Posterior cingulate gyrus (tissue), 11 donors: Measurements from ENCODE around the gene TMC8.

ENCODE experiments used
- DNase-seq, 10 donors: peaks; one replicate each; pipeline versions ENCODE4 v3.0.0 to v3.0.0-alpha.2; 2020 to 2021; ENCODE audit warnings: mixed read lengths in 3 of 10
- intact Hi-C: fragments of 100-400 bp; cut with DNase I; formaldehyde crosslinking; loops from one replicate; pipeline ENCODE4 v1.15.1; 2023

The TMC8 gene

GRCh38 chr17:78121801-78122215, 8.8 kb upstream of the TMC8 start:
- no peak for DNase-seq
- intact Hi-C loops = no loop called here

- intact Hi-C loops = no loop called here
These were observed 8.2 kb upstream of the TMC8 start for GRCh38 chr17:78122216-78122930.

GRCh38 chr17:78122931-78123249, 7.7 kb upstream of the TMC8 start:
- DNase-seq = no peak
- intact Hi-C loops = no loop called here

More at GRCh38 chr17:78122216-78122930, 8.2 kb upstream of the TMC8 start:
- peak in 1 of 10 donors; percentile 82 for DNase-seq

- intact Hi-C loops = no loop called here
- no peak for DNase-seq
These were observed 7.2 kb upstream of the TMC8 start for GRCh38 chr17:78123258-78123929.

- intact Hi-C loops = no loop called here
- DNase-seq = peak in 1 of 10 donors; percentile 84
These were observed 6.3 kb upstream of the TMC8 start for GRCh38 chr17:78124081-78124835.

GRCh38 chr17:78124836-78125137, 5.8 kb upstream of the TMC8 start:
- no peak for DNase-seq
- intact Hi-C loops = no loop called here

- intact Hi-C loops = no loop called here
- peak in 1 of 10 donors; percentile 79 for DNase-seq
These were observed 5.2 kb upstream of the TMC8 start for GRCh38 chr17:78125138-78125913.

- intact Hi-C loops = no loop called here
- DNase-seq = peak in 1 of 10 donors; percentile 85
These were observed 4.3 kb upstream of the TMC8 start for GRCh38 chr17:78125976-78126894.

GRCh38 chr17:78126895-78127238, 3.7 kb upstream of the TMC8 start:
- intact Hi-C loops = no loop called here
- no peak for DNase-seq

GRCh38 chr17:78127239-78127887, 3.2 kb upstream of the TMC8 start:
- DNase-seq = peak; percentile 74 to 98 (median 86)
- intact Hi-C loops = no loop called here

- intact Hi-C loops = no loop called here
These were observed 2.6 kb upstream of the TMC8 start for GRCh38 chr17:78127888-78128550.

GRCh38 chr17:78128551-78129350, 1.8 kb upstream of the TMC8 start, which contains the start of gene TMC6:
TSS of gene TMC6 (minus strand) at chr17:78128755. CDS start at chr17:78126832, 1,923 bp downstream.
- intact Hi-C loops = no loop called here
- DNase-seq = peak in 2 of 10 donors; percentile 67 to 91

More at GRCh38 chr17:78127888-78128550, 2.6 kb upstream of the TMC8 start:
- DNase-seq = peak in 2 of 10 donors; percentile 57 to 89

- DNase-seq = peak in 1 of 10 donors; percentile 86
- intact Hi-C loops = loop anchor here (10.0 kb wide), 1 partner anchor 295 kb away; no protein-coding TSS in a partner anchor
These were observed 1.1 kb upstream of the TMC8 start for GRCh38 chr17:78129351-78130089.

- DNase-seq = peak in 1 of 10 donors; percentile 85
- intact Hi-C loops = loop anchor here (10.0 kb wide), 1 partner anchor 295 kb away; no protein-coding TSS in a partner anchor
These were observed 508 bp upstream of the TMC8 start for GRCh38 chr17:78130090-78130436.

GRCh38 chr17:78131172-78132083, 857 bp downstream of the TMC8 start:
- intact Hi-C loops = loop anchor here (10.0 kb wide), 1 partner anchor 293 kb away; no protein-coding TSS in a partner anchor
- peak in 7 of 10 donors; percentile 49 to 94 (median 64) for DNase-seq
